Heart right ventricle (tissue), 16 donors: Measurements from ENCODE around the gene CISD3. TPM values are rescaled to one million over a fixed set of nuclear protein-coding genes. Genes with fewer than 3 reads are reported as not detected.

Experiments
- ATAC-seq, 8 donors: fragments of 200-7000 bp; cut with Tn5 transposase; one replicate each; pipeline ENCODE4 v1.9.1; 2020; ENCODE audit warnings: mild to moderate bottlenecking in 8 of 8, moderate library complexity in 8 of 8, moderate number of reproducible peaks in 1 of 8
- DNase-seq, 2 donors: peaks; one replicate each; pipeline ENCODE4 v3.0.0-alpha.2; 2020
- H3K27ac ChIP-seq, 10 donors: fragments of 200-600 bp; sonication (generic) in 2 of 10; one replicate each; pipeline versions ENCODE4 v1.5.0 to v1.8.0; 2020 to 2022; ENCODE audit warnings: mild to moderate bottlenecking in 3 of 10
- H3K27me3 ChIP-seq, 7 donors: fragments of 200-600 bp; one replicate each; pipeline ENCODE4 v1.8.0; 2021 to 2022; ENCODE audit warnings: mild to moderate bottlenecking in 2 of 7
- H3K36me3 ChIP-seq, 9 donors: fragments of 200-600 bp; sonication (generic) in 1 of 9; one replicate each; pipeline versions ENCODE4 v1.5.0 to v1.8.0; 2020 to 2022; ENCODE audit warnings: mild to moderate bottlenecking in 2 of 9
- H3K4me1 ChIP-seq, 9 donors: fragments of 200-600 bp; sonication (generic) in 1 of 9; one replicate each; pipeline versions ENCODE4 v1.5.0 to v1.8.0; 2020 to 2022; ENCODE audit warnings: mild to moderate bottlenecking in 4 of 9
- H3K4me3 ChIP-seq, 10 donors: fragments of 200-600 bp; sonication (generic) in 2 of 10; one replicate each; pipeline versions ENCODE4 v1.5.0 to v1.8.0; 2020 to 2022; ENCODE audit warnings: mild to moderate bottlenecking in 7 of 10, moderate library complexity in 2 of 10
- H3K9me3 ChIP-seq, 11 donors: fragments of 200-600 bp in 10 of 11; sonication (generic) in 2 of 11; one replicate each; pipeline versions ENCODE4 v1.5.0 to v1.8.0; 2013 to 2022; ENCODE audit warnings: mild to moderate bottlenecking in 2 of 11, control low read depth in 1 of 11, moderate library complexity in 1 of 11
- CTCF ChIP-seq, 9 donors: fragments of 200-600 bp; sonication (generic) in 2 of 9; IDR thresholded peaks; one replicate each; pipeline versions ENCODE4 v1.5.0 to v1.8.0; 2021 to 2022; ENCODE audit warnings: antibody characterized with exemption in 9 of 9, mild to moderate bottlenecking in 5 of 9, moderate library complexity in 1 of 9
- WGBS, 2 donors: extraction: QIAGEN DNeasy Blood & Tissue Kit; methylation state at CpG; one replicate each; pipeline ENCODE4 v1.1.7; 2013; ENCODE audit warnings: inconsistent platforms in 1 of 2; 5-methylcytosine and 5-hydroxymethylcytosine counted together
- intact Hi-C, 10 donors: fragments of 100-400 bp; cut with DNase I; formaldehyde crosslinking; loops; one replicate each; pipeline versions ENCODE4 v1.11.1 to v1.14.2; 2022
- polyA plus RNA-seq, 2 donors: library from polyadenylated mRNA; stranded (reverse); fragments of 200-250 nt; gene quantifications; one replicate each; pipeline ENCODE4 v1.2.3, GENCODE V29; 2013
- total RNA-seq, 10 donors: library from RNA; stranded (reverse); fragmentation: NEBNext Ultra II Directional in 3 of 10; extraction: Animal tissue kit (Norgen Biotek cat#: 25700) in 3 of 10; gene quantifications; one replicate each; pipeline versions ENCODE4 v1.2.1 to v1.2.4, GENCODE V29; 2021 to 2023
- donor health status: Arrhythmogenic right ventricular cardiomyopathy.
- donor health status: ischemic (EF 13 %, LVEDD 7.1; RV severe dilation, severe dysfunction).
- donor health status: healthy with polysubstance abuse.
- donor health status: DM: no; HTN: yes; CAD: no.
- donor health status: DM: no; HTN: no; CAD: no.
- donor health status: ischemic (EF 25% LVEDD 6.9; RV normal size, moderate dysfunction).
- donor health status: ischemic (EF 25% LVEDD 5.7; RV mildly dilated, moderate dysfunction).
- donor health status: healthy.
- donor health status: DM: yes; HTN: yes; CAD: no.
- donor health status: Ischemic cardiomyopathy.
- donor health status: ischemic (EF 35%, LVEDD 5.7; RV mildly dilated, moderate dysfunction).
- donor health status: nonischemic (EF 11% LVEDD 7.7; RV severe dilation, severe dysfunction).
- donor health status: DM: yes; HTN: yes; CAD: no.
- donor health status: PGD.
- donor health status: ischemic (EF 29% LVEDD 5.4; RV normal size, mild dysfunction).
- donor health status: nonischemic (EF 23%, LVEDD 6.1; RV moderate dilation, normal function).

Gene CISD3
- total and polyA plus RNA-seq, 12 donors: 50.5 to 84.1 (median 69.4) TPM

- H3K4me3 ChIP-seq: peak overlapping the region in 7 of 10 donors; percentile 67 to 88 (median 76)
- peak overlapping the region; percentile 9 to 97 (median 93) for H3K27ac ChIP-seq
- no peaks in the 10 kb centered on the region for H3K9me3 ChIP-seq
- DNase-seq: no peak
- 74 to 91% methylated on average over 8 of the region's 8 CpGs for WGBS, 2 donors
- no peaks in the 10 kb centered on the region for H3K27me3 ChIP-seq
- intact Hi-C loops: loop anchor here in 7 of 10 donors (2.0 to 10.0 kb wide), 8 partner anchors 15 to 177 kb away; partner anchors contain the start of genes MLLT6 (in 1 of the 7) and PCGF2 (in 1 of the 7)
- peaks cover 17 to 74% (median 56%) of the 10 kb centered on the region in 9 donors for H3K4me1 ChIP-seq
- peaks cover 0 to 58% (median 6%) of the 10 kb centered on the region in 9 donors for H3K36me3 ChIP-seq
- TF ChIP-seq CTCF (IDR thresholded peaks at IDR 0.05): no peak
- no peak for ATAC-seq
Observed at GRCh38 chr17:38731526-38732294, 1.6 kb downstream of the CISD3 start.

- no peak for DNase-seq
- H3K4me1 ChIP-seq: peaks cover 17 to 74% (median 55%) of the 10 kb centered on the region in 9 donors
- TF ChIP-seq CTCF (IDR thresholded peaks at IDR 0.05): no peak
- H3K27ac ChIP-seq: peak overlapping the region in 9 of 10 donors; percentile 79 to 97 (median 93)
- no peak overlapping the region for H3K4me3 ChIP-seq
- WGBS, 2 donors: 59 to 68% methylated on average over 7 of the region's 7 CpGs
- peaks cover 0 to 59% (median 6%) of the 10 kb centered on the region in 9 donors for H3K36me3 ChIP-seq
- H3K9me3 ChIP-seq: no peaks in the 10 kb centered on the region
- intact Hi-C loops: loop anchor here in 5 of 10 donors (2.0 to 10.0 kb wide), 5 partner anchors 35 to 178 kb away; no protein-coding TSS in a partner anchor
- H3K27me3 ChIP-seq: no peaks in the 10 kb centered on the region
- ATAC-seq: peak in 4 of 8 donors; percentile 19 to 47 (median 28)
Observed at GRCh38 chr17:38732376-38733281, 2.5 kb downstream of the CISD3 start.

GRCh38 chr17:38733282-38733981 lies 3.3 kb downstream of the CISD3 start:
- intact Hi-C loops: loop anchor here in 5 of 10 donors (2.0 to 10.0 kb wide), 5 partner anchors 36 to 179 kb away; no protein-coding TSS in a partner anchor
- H3K36me3 ChIP-seq: peaks cover 0 to 66% (median 10%) of the 10 kb centered on the region in 9 donors
- WGBS, 2 donors: 72 to 79% methylated on average over 9 of the region's 9 CpGs

More at GRCh38 chr17:38733282-38733981, 3.3 kb downstream of the CISD3 start:
- Histone ChIP-seq H3K27ac (peak overlapping the region in 8 of 10 donors; percentile 0 to 93 (median 13)), H3K4me1 (peaks cover 17 to 74% (median 49%) of the 10 kb centered on the region in 9 donors), H3K9me3 (no peaks in the 10 kb centered on the region), H3K27me3 (no peaks in the 10 kb centered on the region), H3K4me3 (no peak overlapping the region)
- ATAC-seq (no peak), DNase-seq (no peak)
- no peak for TF ChIP-seq CTCF (IDR thresholded peaks at IDR 0.05)
